ENCODE results near the gene RPTOR. TPM values are rescaled to one million over a fixed set of nuclear protein-coding genes. Genes with fewer than 3 reads are reported as not detected.

Gene RPTOR
- total RNA-seq, 1 experiment from 2014 or later = 66.7 TPM

DNA sequence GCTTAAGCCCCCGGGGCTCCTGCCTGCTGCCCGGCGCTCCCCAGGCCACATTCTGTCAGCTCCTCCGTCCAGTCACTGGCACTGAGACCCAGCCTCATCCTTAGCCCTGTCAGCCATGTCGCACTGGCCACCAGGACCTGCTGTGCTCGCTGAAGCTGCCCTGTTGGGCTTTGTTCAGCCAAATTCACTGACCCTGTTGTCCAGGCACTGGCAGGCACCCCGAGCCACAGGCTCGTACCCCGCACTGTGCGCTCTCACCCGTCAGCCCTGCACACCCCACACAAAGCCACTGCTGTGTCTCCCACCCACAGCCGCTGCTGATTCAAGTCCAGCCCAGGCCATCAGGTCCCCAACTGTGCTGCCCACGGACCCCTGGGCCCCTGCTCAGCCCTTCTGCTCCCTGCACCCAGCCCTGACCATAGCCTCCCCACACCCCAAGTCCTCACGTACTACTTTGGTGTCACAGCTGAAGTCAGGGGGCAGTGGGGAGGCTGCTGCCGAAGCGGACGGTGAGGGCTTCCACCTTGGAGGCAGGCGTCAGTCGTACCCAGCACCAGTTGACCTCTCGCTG lies 315.5 kb downstream of the RPTOR start:
- CTCF ChIA-PET = no interaction called here

DNA sequence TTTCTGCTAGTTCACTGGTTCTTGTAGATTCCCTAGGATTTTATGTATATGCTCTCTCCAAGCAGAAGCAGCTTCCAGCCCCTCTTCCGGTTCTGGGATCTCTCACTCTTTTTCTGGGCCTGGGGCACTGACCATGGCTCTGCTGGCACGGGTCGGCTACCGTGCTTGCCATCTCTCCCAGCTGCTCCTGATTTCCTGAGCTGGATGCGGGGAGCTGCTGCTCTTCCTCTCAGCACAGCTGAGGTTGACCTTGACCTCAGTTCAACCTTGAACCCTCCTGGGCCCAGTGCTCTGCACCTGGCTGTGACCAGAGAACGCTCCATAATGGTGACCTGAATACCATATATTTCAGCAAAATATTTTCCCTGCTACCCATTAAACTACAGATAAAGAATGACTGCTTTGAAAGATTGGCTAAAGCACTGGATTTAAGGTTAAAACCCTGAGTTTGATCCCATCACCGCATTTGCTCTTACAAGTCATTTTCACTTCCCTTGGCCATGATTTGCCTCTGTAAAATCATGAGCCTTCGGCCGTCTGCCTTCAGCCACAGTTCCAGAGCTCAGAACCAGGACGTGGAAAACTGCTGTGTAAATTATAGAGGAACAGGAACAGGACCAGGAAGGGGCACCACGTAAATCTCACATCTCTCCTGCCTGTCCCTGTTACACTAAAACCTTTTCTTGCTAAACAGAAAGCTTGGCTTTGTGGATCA lies 316.2 kb downstream of the RPTOR start:
- intact Hi-C loops (cut with micrococcal nuclease; ENCODE audit: unreplicated experiment) = no loop called here

More for the DNA sequence above, 315.5 kb downstream of the RPTOR start:
- H3K9me3 Mint-ChIP-seq (ENCODE audit: unreplicated experiment) = no peaks in the 10 kb centered on the region
- no peak overlapping the region for H3K4me3 Mint-ChIP-seq (ENCODE audit: unreplicated experiment)
- intact Hi-C loops (cut with micrococcal nuclease; ENCODE audit: unreplicated experiment) = no loop called here
- Histone ChIP-seq H3K27me3 (replicated peaks; ENCODE audit: control insufficient read depth, insufficient read depth, low read length) (no peaks in the 10 kb centered on the region), H3K9me3 (no peaks in the 10 kb centered on the region), H3K4me1 (peaks cover 7% of the 10 kb centered on the region), H3K36me3 (ENCODE audit: control insufficient read depth, insufficient read depth, low read length) (no peaks in the 10 kb centered on the region), H3K4me3 (ENCODE audit: low read depth, low read length) (no peak overlapping the region)
- H3K27ac Mint-ChIP-seq (ENCODE audit: unreplicated experiment) = no peak overlapping the region
- TF ChIP-seq, protein P1, sequence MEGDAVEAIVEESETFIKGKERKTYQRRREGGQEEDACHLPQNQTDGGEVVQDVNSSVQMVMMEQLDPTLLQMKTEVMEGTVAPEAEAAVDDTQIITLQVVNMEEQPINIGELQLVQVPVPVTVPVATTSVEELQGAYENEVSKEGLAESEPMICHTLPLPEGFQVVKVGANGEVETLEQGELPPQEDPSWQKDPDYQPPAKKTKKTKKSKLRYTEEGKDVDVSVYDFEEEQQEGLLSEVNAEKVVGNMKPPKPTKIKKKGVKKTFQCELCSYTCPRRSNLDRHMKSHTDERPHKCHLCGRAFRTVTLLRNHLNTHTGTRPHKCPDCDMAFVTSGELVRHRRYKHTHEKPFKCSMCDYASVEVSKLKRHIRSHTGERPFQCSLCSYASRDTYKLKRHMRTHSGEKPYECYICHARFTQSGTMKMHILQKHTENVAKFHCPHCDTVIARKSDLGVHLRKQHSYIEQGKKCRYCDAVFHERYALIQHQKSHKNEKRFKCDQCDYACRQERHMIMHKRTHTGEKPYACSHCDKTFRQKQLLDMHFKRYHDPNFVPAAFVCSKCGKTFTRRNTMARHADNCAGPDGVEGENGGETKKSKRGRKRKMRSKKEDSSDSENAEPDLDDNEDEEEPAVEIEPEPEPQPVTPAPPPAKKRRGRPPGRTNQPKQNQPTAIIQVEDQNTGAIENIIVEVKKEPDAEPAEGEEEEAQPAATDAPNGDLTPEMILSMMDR (IDR thresholded peaks at IDR 0.05; ENCODE audit: insufficient read depth in 1 of 2, low read depth in 1 of 2, low read length in 1 of 2, severe bottlenecking in 1 of 2, unreplicated experiment in 1 of 2) = no peak
- no TSS peak for BruUV-seq (replicated peaks)
- POLR2A ChIA-PET = no interaction called here
- no peaks in the 10 kb centered on the region for H3K27me3 Mint-ChIP-seq (ENCODE audit: insufficient read depth, unreplicated experiment)
- H3K36me3 Mint-ChIP-seq (ENCODE audit: insufficient read depth, unreplicated experiment) = peaks cover 41% of the 10 kb centered on the region
- no peak for DNase-seq
- peaks cover 10% of the 10 kb centered on the region for H3K4me1 Mint-ChIP-seq (ENCODE audit: low read depth, unreplicated experiment)

DNA sequence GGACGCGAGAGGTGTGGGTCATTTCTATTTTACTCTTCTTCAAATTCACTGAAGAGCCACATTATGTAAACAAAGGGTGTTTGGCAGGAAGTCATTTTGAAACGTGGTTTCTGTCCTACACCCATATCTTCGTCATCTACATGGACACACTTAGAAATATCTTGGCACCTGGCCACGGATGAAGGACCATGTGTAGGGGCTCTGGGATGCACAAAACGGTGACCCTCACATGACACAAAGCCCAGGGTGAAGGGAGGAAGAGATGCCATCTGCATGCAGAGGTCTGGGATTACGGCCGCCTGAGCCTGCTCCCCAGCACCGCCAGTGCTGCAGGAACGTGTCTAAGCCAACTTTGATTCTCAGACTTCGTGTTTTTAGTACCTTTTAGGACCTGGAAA lies 316.8 kb downstream of the RPTOR start:
- peaks cover 35% of the 10 kb centered on the region for H3K36me3 Mint-ChIP-seq (ENCODE audit: insufficient read depth, unreplicated experiment)
- no TSS peak for BruUV-seq (replicated peaks)
- no peak overlapping the region for H3K27ac Mint-ChIP-seq (ENCODE audit: unreplicated experiment)
- ChIA-PET POLR2A (no interaction called here), CTCF (no interaction called here)
- no peaks in the 10 kb centered on the region for H3K27me3 Mint-ChIP-seq (ENCODE audit: insufficient read depth, unreplicated experiment)
- Histone ChIP-seq H3K4me1 (peaks cover 7% of the 10 kb centered on the region), H3K36me3 (ENCODE audit: control insufficient read depth, insufficient read depth, low read length) (no peaks in the 10 kb centered on the region), H3K4me3 (ENCODE audit: low read depth, low read length) (no peak overlapping the region), H3K27me3 (replicated peaks; ENCODE audit: control insufficient read depth, insufficient read depth, low read length) (no peaks in the 10 kb centered on the region), H3K9me3 (no peaks in the 10 kb centered on the region)
- H3K4me1 Mint-ChIP-seq (ENCODE audit: low read depth, unreplicated experiment) = peaks cover under 1% of the 10 kb centered on the region
- DNase-seq = no peak
- intact Hi-C loops (cut with micrococcal nuclease; ENCODE audit: unreplicated experiment) = no loop called here
- no peaks in the 10 kb centered on the region for H3K9me3 Mint-ChIP-seq (ENCODE audit: unreplicated experiment)
- no peak overlapping the region for H3K4me3 Mint-ChIP-seq (ENCODE audit: unreplicated experiment)
- TF ChIP-seq, protein P1 (IDR thresholded peaks at IDR 0.05; ENCODE audit: insufficient read depth in 1 of 2, low read depth in 1 of 2, low read length in 1 of 2, severe bottlenecking in 1 of 2, unreplicated experiment in 1 of 2) = no peak

More for the DNA sequence above, 316.2 kb downstream of the RPTOR start:
- Histone ChIP-seq H3K4me1 (peaks cover 7% of the 10 kb centered on the region), H3K36me3 (ENCODE audit: control insufficient read depth, insufficient read depth, low read length) (no peaks in the 10 kb centered on the region), H3K27me3 (replicated peaks; ENCODE audit: control insufficient read depth, insufficient read depth, low read length) (no peaks in the 10 kb centered on the region), H3K4me3 (ENCODE audit: low read depth, low read length) (no peak overlapping the region), H3K9me3 (no peaks in the 10 kb centered on the region)
- Mint-ChIP-seq H3K27me3 (ENCODE audit: insufficient read depth, unreplicated experiment) (no peaks in the 10 kb centered on the region), H3K4me1 (ENCODE audit: low read depth, unreplicated experiment) (peaks cover 6% of the 10 kb centered on the region), H3K9me3 (ENCODE audit: unreplicated experiment) (no peaks in the 10 kb centered on the region), H3K4me3 (ENCODE audit: unreplicated experiment) (no peak overlapping the region), H3K27ac (ENCODE audit: unreplicated experiment) (no peak overlapping the region), H3K36me3 (ENCODE audit: insufficient read depth, unreplicated experiment) (peaks cover 36% of the 10 kb centered on the region)
- ChIA-PET CTCF (no interaction called here), POLR2A (no interaction called here)
- DNase-seq = no peak
- BruUV-seq (replicated peaks) = no TSS peak
- TF ChIP-seq, protein P1 (IDR thresholded peaks at IDR 0.05; ENCODE audit: insufficient read depth in 1 of 2, low read depth in 1 of 2, low read length in 1 of 2, severe bottlenecking in 1 of 2, unreplicated experiment in 1 of 2) = no peak
